ENCODE data around the gene INPP5A.
A peak's percentile ranks its signal among the peaks of the same experiment; 100 is the strongest.
"Not testable (repeated sequence)": the region's sequence is repeated elsewhere in the genome, so short reads cannot be mapped to it uniquely, and the experiment has no call there.

INPP5A gene

GRCh38 chr10:132504501-132505272, 32.9 kb upstream of the INPP5A start:
- DNase-seq = no peak

GRCh38 chr10:132505546-132505945, 32.0 kb upstream of the INPP5A start:
- not testable (repeated sequence) for DNase-seq

GRCh38 chr10:132506711-132507408, 30.7 kb upstream of the INPP5A start:
- DNase-seq = peak; percentile 75

GRCh38 chr10:132507409-132507955, 30.1 kb upstream of the INPP5A start:
- no peak for DNase-seq

- no peak for DNase-seq
These were observed 29.6 kb upstream of the INPP5A start for GRCh38 chr10:132507956-132508490.

GRCh38 chr10:132508581-132509443, 28.8 kb upstream of the INPP5A start:
- DNase-seq = no peak

- DNase-seq = no peak
These were observed 27.9 kb upstream of the INPP5A start for GRCh38 chr10:132509506-132510173.

GRCh38 chr10:132510174-132510611, 27.4 kb upstream of the INPP5A start:
- no peak for DNase-seq

GRCh38 chr10:132511121-132512051, 26.2 kb upstream of the INPP5A start:
- DNase-seq = no peak

GRCh38 chr10:132512052-132512442, 25.5 kb upstream of the INPP5A start:
- DNase-seq = no peak

GRCh38 chr10:132512693-132513345, 24.8 kb upstream of the INPP5A start:
- no peak for DNase-seq

GRCh38 chr10:132514821-132515520, 22.6 kb upstream of the INPP5A start:
- DNase-seq = no peak

GRCh38 chr10:132515811-132516726, 21.5 kb upstream of the INPP5A start:
- no peak for DNase-seq

GRCh38 chr10:132516771-132517725, 20.5 kb upstream of the INPP5A start:
- peak; percentile 95 for DNase-seq

GRCh38 chr10:132517951-132518521, 19.6 kb upstream of the INPP5A start:
- no peak for DNase-seq

- DNase-seq = no peak
These were observed 18.8 kb upstream of the INPP5A start for GRCh38 chr10:132518572-132519381.

All from fibroblast of skin of right biceps (primary cell).